Measurements from ENCODE around the gene F2RL3.

GRCh38 chr19:16885166-16885565 is 3.6 kb upstream of the F2RL3 start:
- TF ChIP-seq POLR2A (IDR thresholded peaks at IDR 0.05), result no peak
- TF ChIP-seq, protein P1, sequence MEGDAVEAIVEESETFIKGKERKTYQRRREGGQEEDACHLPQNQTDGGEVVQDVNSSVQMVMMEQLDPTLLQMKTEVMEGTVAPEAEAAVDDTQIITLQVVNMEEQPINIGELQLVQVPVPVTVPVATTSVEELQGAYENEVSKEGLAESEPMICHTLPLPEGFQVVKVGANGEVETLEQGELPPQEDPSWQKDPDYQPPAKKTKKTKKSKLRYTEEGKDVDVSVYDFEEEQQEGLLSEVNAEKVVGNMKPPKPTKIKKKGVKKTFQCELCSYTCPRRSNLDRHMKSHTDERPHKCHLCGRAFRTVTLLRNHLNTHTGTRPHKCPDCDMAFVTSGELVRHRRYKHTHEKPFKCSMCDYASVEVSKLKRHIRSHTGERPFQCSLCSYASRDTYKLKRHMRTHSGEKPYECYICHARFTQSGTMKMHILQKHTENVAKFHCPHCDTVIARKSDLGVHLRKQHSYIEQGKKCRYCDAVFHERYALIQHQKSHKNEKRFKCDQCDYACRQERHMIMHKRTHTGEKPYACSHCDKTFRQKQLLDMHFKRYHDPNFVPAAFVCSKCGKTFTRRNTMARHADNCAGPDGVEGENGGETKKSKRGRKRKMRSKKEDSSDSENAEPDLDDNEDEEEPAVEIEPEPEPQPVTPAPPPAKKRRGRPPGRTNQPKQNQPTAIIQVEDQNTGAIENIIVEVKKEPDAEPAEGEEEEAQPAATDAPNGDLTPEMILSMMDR (IDR thresholded peaks at IDR 0.05), result no peak
